ENCODE results near the gene MTCL1. TPM values are rescaled to one million over a fixed set of nuclear protein-coding genes. Genes with fewer than 3 reads are reported as not detected.

The MTCL1 gene
- total RNA-seq, 1 experiment from 2014 or later: 297 TPM

DNA sequence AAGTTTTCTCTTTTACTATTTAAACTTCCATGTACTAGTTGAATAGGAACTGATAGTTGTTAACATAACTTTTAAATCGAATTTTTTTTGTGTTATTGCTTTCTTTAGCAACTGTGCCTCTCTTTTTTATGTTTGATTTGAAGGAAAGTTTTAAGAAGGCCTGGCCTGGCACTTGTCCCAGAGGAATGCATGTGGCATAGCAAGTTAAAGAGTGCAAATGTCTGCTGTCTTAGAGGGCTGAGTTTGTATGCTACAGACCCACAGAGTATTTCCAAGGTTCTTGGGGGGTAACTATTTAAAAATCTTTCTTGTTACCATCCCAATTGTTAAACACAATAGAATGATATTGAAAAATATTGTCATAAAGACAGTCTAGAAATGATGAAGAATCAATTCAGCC is 47.0 kb downstream of the MTCL1 start:
- Mint-ChIP-seq H3K27ac (ENCODE audit: unreplicated experiment) (no peak overlapping the region), H3K36me3 (ENCODE audit: insufficient read depth, unreplicated experiment) (peaks cover 33% of the 10 kb centered on the region), H3K4me1 (ENCODE audit: low read depth, unreplicated experiment) (peaks cover 45% of the 10 kb centered on the region), H3K9me3 (ENCODE audit: low read depth, unreplicated experiment) (no peaks in the 10 kb centered on the region), H3K4me3 (ENCODE audit: low read depth, unreplicated experiment) (no peak overlapping the region), H3K27me3 (ENCODE audit: unreplicated experiment) (no peaks in the 10 kb centered on the region)
- TF ChIP-seq CTCF (IDR thresholded peaks at IDR 0.05; ENCODE audit: unreplicated experiment): no peak
- intact Hi-C loops (cut with micrococcal nuclease; ENCODE audit: unreplicated experiment): no loop called here
- CTCF ChIA-PET: no interaction called here
- BruUV-seq (replicated peaks): no TSS peak
- no peak for DNase-seq

DNA sequence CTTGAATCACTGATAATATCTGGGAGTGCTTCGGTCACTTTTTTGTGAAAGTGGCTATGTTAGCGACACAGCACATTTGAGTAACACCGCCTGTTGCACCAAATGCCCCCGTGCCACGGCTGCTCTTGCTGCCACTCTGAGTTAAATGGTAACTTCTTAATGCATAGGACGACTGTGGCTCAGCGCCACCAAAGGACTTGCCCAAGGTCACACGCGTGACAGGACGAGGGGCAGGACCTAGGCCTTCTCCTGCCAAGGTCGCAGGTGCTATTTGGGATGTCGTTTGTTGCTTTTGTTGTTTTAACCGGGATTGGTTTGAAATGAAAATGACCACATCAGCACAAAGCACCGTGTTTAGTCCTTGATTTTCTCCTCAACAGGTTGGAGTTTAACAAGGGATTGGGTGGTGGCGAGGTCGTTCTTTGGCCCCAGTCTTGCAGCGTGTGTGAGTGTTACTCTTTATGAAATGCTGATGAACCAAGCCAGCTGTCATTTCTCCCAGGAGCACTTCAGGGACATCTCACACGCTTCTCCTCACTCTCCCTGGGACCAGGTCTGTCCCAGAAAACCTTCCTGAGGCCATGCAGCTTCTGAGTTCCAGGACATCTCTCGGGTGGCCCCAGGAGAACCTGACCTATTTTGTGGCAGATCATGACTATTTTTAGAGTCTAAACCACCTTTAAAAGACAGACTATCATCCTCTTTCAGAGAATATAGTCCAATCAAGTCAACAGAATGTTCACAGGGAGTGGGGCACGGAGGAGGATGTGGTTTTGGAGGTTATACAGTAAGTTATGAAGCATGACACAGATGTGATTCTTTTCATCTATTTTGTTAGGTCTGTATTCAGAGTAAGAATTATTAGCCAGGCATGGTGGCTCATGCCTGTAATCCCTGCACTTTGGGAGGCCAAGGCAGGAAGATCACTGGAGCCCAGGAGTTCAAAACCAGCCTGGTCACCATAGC is 49.9 kb downstream of the MTCL1 start:
- no peak for DNase-seq
- intact Hi-C loops (cut with micrococcal nuclease; ENCODE audit: unreplicated experiment): no loop called here
- peaks cover 26% of the 10 kb centered on the region for H3K4me1 Mint-ChIP-seq (ENCODE audit: low read depth, unreplicated experiment)
- BruUV-seq (replicated peaks): no TSS peak
- H3K9me3 Mint-ChIP-seq (ENCODE audit: low read depth, unreplicated experiment): no peaks in the 10 kb centered on the region
- H3K36me3 Mint-ChIP-seq (ENCODE audit: insufficient read depth, unreplicated experiment): peaks cover 34% of the 10 kb centered on the region
- H3K4me3 Mint-ChIP-seq (ENCODE audit: low read depth, unreplicated experiment): no peak overlapping the region
- peak overlapping the region; percentile 44 for H3K27ac Mint-ChIP-seq (ENCODE audit: unreplicated experiment)
- H3K27me3 Mint-ChIP-seq (ENCODE audit: unreplicated experiment): no peaks in the 10 kb centered on the region
- CTCF ChIA-PET: no interaction called here
- no peak for TF ChIP-seq CTCF (IDR thresholded peaks at IDR 0.05; ENCODE audit: unreplicated experiment)

- Mint-ChIP-seq H3K27me3 (ENCODE audit: unreplicated experiment) (no peaks in the 10 kb centered on the region), H3K4me1 (ENCODE audit: low read depth, unreplicated experiment) (peaks cover 13% of the 10 kb centered on the region), H3K4me3 (ENCODE audit: low read depth, unreplicated experiment) (no peak overlapping the region), H3K27ac (ENCODE audit: unreplicated experiment) (no peak overlapping the region), H3K9me3 (ENCODE audit: low read depth, unreplicated experiment) (peaks cover 2% of the 10 kb centered on the region), H3K36me3 (ENCODE audit: insufficient read depth, unreplicated experiment) (peaks cover 33% of the 10 kb centered on the region)
- intact Hi-C loops (cut with micrococcal nuclease; ENCODE audit: unreplicated experiment): no loop called here
- CTCF ChIA-PET: no interaction called here
- BruUV-seq (replicated peaks): no TSS peak
- no peak for DNase-seq
- no peak for TF ChIP-seq CTCF (IDR thresholded peaks at IDR 0.05; ENCODE audit: unreplicated experiment)
Observed at GRCh38 chr18:8756571-8756970, 51.2 kb downstream of the MTCL1 start.

- peaks cover 10% of the 10 kb centered on the region for H3K4me1 Mint-ChIP-seq (ENCODE audit: low read depth, unreplicated experiment)
- intact Hi-C loops (cut with micrococcal nuclease; ENCODE audit: unreplicated experiment): no loop called here
- peaks cover 2% of the 10 kb centered on the region for H3K9me3 Mint-ChIP-seq (ENCODE audit: low read depth, unreplicated experiment)
- no peak for TF ChIP-seq CTCF (IDR thresholded peaks at IDR 0.05; ENCODE audit: unreplicated experiment)
- no peak overlapping the region for H3K27ac Mint-ChIP-seq (ENCODE audit: unreplicated experiment)
- no peaks in the 10 kb centered on the region for H3K27me3 Mint-ChIP-seq (ENCODE audit: unreplicated experiment)
- CTCF ChIA-PET: no interaction called here
- no TSS peak for BruUV-seq (replicated peaks)
- H3K36me3 Mint-ChIP-seq (ENCODE audit: insufficient read depth, unreplicated experiment): peaks cover 38% of the 10 kb centered on the region
- H3K4me3 Mint-ChIP-seq (ENCODE audit: low read depth, unreplicated experiment): no peak overlapping the region
- no peak for DNase-seq
Observed at GRCh38 chr18:8757396-8757997, 52.1 kb downstream of the MTCL1 start.

Data from Calu3 (cell line).